ENCODE measurements around the gene CERS6. TPM values are rescaled to one million over a fixed set of nuclear protein-coding genes. Genes with fewer than 3 reads are reported as not detected.

Gene CERS6
- total and polyA plus RNA-seq, 3 donors from 2014 or later, result 24.7 to 71.0 (median 59.4) TPM

GRCh38 chr2:168691221-168691620 is 235.1 kb downstream of the CERS6 start:
- DNase-seq, result no peak
- H3K27me3 ChIP-seq, result no peaks in the 10 kb centered on the region
- TF ChIP-seq, protein P1, sequence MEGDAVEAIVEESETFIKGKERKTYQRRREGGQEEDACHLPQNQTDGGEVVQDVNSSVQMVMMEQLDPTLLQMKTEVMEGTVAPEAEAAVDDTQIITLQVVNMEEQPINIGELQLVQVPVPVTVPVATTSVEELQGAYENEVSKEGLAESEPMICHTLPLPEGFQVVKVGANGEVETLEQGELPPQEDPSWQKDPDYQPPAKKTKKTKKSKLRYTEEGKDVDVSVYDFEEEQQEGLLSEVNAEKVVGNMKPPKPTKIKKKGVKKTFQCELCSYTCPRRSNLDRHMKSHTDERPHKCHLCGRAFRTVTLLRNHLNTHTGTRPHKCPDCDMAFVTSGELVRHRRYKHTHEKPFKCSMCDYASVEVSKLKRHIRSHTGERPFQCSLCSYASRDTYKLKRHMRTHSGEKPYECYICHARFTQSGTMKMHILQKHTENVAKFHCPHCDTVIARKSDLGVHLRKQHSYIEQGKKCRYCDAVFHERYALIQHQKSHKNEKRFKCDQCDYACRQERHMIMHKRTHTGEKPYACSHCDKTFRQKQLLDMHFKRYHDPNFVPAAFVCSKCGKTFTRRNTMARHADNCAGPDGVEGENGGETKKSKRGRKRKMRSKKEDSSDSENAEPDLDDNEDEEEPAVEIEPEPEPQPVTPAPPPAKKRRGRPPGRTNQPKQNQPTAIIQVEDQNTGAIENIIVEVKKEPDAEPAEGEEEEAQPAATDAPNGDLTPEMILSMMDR (IDR thresholded peaks at IDR 0.05), result no peak
- no peak for TF ChIP-seq POLR2A (IDR thresholded peaks at IDR 0.05)
- WGBS, 2 donors, result 85 to 86% methylated on average over 1 of the region's 1 CpG
- no peak overlapping the region for H3K27ac ChIP-seq
- H3K4me1 ChIP-seq, result no peaks in the 10 kb centered on the region
- no peaks in the 10 kb centered on the region for H3K36me3 ChIP-seq (ENCODE audit: low read depth, missing control alignments)
- no peak overlapping the region for H3K4me3 ChIP-seq
- H3K9me3 ChIP-seq, result no peaks in the 10 kb centered on the region
- intact Hi-C loops (cut with DNase I; ENCODE audit: low total_unique reads), result no loop called here

GRCh38 chr2:168692132-168692744 is 236.2 kb downstream of the CERS6 start:
- Histone ChIP-seq H3K27me3 (no peaks in the 10 kb centered on the region), H3K27ac (no peak overlapping the region), H3K9me3 (no peaks in the 10 kb centered on the region), H3K4me1 (no peaks in the 10 kb centered on the region), H3K4me3 (no peak overlapping the region), H3K36me3 (ENCODE audit: low read depth, missing control alignments) (no peaks in the 10 kb centered on the region)
- WGBS, 2 donors, result 78 to 89% methylated on average over 4 of the region's 4 CpGs
- DNase-seq, result no peak
- intact Hi-C loops (cut with DNase I; ENCODE audit: low total_unique reads), result no loop called here
- TF ChIP-seq, protein P1 (IDR thresholded peaks at IDR 0.05), result no peak
- no peak for TF ChIP-seq POLR2A (IDR thresholded peaks at IDR 0.05)

DNA sequence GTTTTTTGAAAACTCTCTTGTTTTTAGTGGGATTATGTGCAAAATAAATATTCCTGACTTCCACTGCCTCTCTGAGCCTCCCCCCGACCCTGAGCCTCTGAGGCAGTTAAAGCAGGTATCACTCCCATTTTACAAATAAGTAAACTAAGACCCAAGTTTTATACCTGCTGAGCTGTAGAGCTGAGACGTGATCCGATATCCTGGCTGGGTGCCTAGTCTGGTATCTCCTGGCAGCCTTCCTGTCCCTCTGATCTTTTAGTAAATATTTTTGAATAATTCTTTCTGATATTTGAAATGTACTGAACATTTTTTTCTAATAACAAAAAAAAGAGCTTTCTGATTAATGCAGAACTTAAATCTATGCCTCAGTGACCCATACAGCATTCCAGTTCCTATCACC is 238.1 kb downstream of the CERS6 start:
- Histone ChIP-seq H3K9me3 (no peaks in the 10 kb centered on the region), H3K27ac (no peak overlapping the region), H3K36me3 (ENCODE audit: low read depth, missing control alignments) (no peaks in the 10 kb centered on the region), H3K27me3 (no peaks in the 10 kb centered on the region), H3K4me3 (no peak overlapping the region), H3K4me1 (no peaks in the 10 kb centered on the region)
- 71 to 79% methylated on average over 3 of the region's 3 CpGs for WGBS, 2 donors
- intact Hi-C loops (cut with DNase I; ENCODE audit: low total_unique reads), result no loop called here
- DNase-seq, result peak; percentile 31
- TF ChIP-seq, protein P1 (IDR thresholded peaks at IDR 0.05), result no peak
- no peak for TF ChIP-seq POLR2A (IDR thresholded peaks at IDR 0.05)

DNA sequence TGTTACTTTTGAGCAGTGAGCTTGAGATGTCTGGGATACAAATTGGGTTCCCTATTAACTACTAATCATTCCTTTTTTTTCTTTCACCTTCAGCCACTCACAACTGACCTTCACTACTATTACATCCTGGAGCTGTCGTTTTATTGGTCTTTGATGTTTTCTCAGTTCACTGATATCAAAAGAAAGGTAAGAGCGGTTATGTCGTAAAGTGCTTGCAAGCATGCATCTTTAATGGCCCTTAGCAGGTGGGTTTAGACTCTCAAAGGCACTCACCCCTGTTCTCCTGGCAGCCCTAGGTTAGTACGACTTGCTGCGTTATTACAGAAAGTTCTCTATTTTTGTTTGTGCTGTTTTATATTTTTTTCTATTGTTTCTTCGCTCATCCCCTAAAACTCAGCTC is 238.8 kb downstream of the CERS6 start:
- no peaks in the 10 kb centered on the region for H3K27me3 ChIP-seq
- H3K9me3 ChIP-seq, result no peaks in the 10 kb centered on the region
- H3K36me3 ChIP-seq (ENCODE audit: low read depth, missing control alignments), result no peaks in the 10 kb centered on the region
- H3K4me1 ChIP-seq, result no peaks in the 10 kb centered on the region
- H3K27ac ChIP-seq, result no peak overlapping the region
- no peak overlapping the region for H3K4me3 ChIP-seq
- TF ChIP-seq, protein P1 (IDR thresholded peaks at IDR 0.05), result no peak
- no peak for TF ChIP-seq POLR2A (IDR thresholded peaks at IDR 0.05)
- 87 to 93% methylated on average over 6 of the region's 6 CpGs for WGBS, 2 donors
- intact Hi-C loops (cut with DNase I; ENCODE audit: low total_unique reads), result no loop called here
- DNase-seq, result no peak

DNA sequence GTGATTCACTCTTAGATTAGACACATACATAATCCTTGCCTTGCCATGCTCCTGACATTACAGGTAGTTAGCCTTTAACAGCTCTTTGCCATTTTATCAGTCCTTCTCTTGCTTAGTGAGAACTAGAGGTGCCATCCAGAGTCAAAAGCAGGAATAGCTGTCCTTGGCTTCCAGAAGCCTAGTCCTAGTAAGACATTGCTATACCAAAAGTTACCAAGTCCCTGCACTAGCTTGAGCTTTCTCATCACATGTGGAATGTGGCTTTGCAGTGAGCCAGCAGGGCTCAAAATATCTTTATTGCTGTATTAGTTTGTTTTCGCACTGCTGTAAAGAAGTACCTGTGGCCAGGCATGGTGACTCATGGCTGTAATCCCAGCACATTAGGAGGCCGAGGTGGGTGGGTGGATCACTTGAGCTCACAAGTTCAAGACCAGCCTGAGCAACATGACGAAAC is 241.6 kb downstream of the CERS6 start:
- intact Hi-C loops (cut with DNase I; ENCODE audit: low total_unique reads), result no loop called here
- Histone ChIP-seq H3K9me3 (no peaks in the 10 kb centered on the region), H3K27ac (no peak overlapping the region), H3K27me3 (no peaks in the 10 kb centered on the region), H3K4me1 (peaks cover 7% of the 10 kb centered on the region), H3K4me3 (no peak overlapping the region), H3K36me3 (ENCODE audit: low read depth, missing control alignments) (no peaks in the 10 kb centered on the region)
- DNase-seq, result no peak
- 89 to 100% methylated on average over 3 of the region's 3 CpGs for WGBS, 2 donors
- TF ChIP-seq POLR2A (IDR thresholded peaks at IDR 0.05), result no peak
- TF ChIP-seq, protein P1 (IDR thresholded peaks at IDR 0.05), result no peak

All from testis (tissue), 3 donors.